ENCODE data around the gene SP5. TPM values are rescaled to one million over a fixed set of nuclear protein-coding genes. Genes with fewer than 3 reads are reported as not detected.

The SP5 gene
- total RNA-seq, 1 donor from 2014 or later, result 3.1 TPM

DNA sequence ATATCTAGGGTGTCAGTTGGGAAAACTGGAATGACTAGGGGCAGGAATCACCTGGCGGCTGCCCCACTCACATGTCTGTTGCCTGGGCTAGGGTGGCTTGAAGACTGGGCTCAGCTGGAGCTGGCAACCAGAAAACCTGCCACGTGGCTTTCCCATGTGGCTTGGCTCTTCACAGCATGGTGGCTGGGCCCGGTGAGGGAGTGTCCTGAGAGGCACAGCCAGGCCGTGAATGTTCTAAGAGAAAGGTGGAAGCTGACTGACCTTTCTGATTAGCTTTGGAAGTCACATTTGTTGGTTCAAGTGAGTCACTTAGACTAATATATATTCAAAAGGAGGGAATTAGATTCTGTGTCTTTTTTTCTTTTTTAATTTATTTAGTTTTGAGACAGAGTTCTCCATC lies 22.7 kb downstream of the SP5 start:
- Histone ChIP-seq H3K27me3 (ENCODE audit: control insufficient read depth in 3 of 3, insufficient read depth in 3 of 3, low read length in 3 of 3) (peaks cover 0 to 3% (median 0%) of the 10 kb centered on the region in 3 donors), H3K27ac (ENCODE audit: low read depth, low read length) (no peak overlapping the region), H3K36me3 (ENCODE audit: control insufficient read depth in 3 of 3, insufficient read depth in 3 of 3, low read length in 3 of 3) (no peaks in the 10 kb centered on the region), H3K4me3 (ENCODE audit: low read length in 3 of 3) (no peak overlapping the region), H3K4me1 (ENCODE audit: control insufficient read depth in 3 of 3, insufficient read depth in 3 of 3, low read length in 3 of 3) (no peaks in the 10 kb centered on the region), H3K9me3 (ENCODE audit: control insufficient read depth in 3 of 3, low read length in 3 of 3) (peaks cover 0 to 2% (median 0%) of the 10 kb centered on the region in 3 donors), H3K9ac (ENCODE audit: low read depth in 1 of 3, low read length in 3 of 3) (no peak overlapping the region)

DNA sequence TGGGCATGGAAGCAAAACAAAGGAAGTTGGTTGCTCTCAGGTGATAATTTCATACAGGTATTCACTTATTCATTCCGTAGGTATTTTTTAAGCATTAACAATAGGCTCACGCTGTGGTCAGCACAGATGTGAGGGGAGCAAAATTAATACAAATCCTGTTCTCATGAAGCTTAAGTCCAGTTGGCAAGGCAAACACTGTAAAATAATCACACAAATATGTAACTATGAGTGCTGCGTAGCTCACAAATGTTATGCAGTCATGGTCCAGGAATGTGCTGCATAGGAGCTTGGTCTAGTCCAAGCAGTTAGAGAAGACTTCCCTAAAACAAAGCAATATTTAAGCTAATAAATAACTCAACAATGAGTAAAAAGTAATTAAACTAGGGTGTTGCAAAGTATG lies 23.9 kb downstream of the SP5 start:
- H3K4me3 ChIP-seq (ENCODE audit: low read length in 3 of 3), result no peak overlapping the region
- H3K36me3 ChIP-seq (ENCODE audit: control insufficient read depth in 3 of 3, insufficient read depth in 3 of 3, low read length in 3 of 3), result no peaks in the 10 kb centered on the region
- peaks cover 0 to 5% (median 0%) of the 10 kb centered on the region in 3 donors for H3K27me3 ChIP-seq (ENCODE audit: control insufficient read depth in 3 of 3, insufficient read depth in 3 of 3, low read length in 3 of 3)
- H3K4me1 ChIP-seq (ENCODE audit: control insufficient read depth in 3 of 3, insufficient read depth in 3 of 3, low read length in 3 of 3), result no peaks in the 10 kb centered on the region
- peaks cover 0 to 2% (median 0%) of the 10 kb centered on the region in 3 donors for H3K9me3 ChIP-seq (ENCODE audit: control insufficient read depth in 3 of 3, low read length in 3 of 3)
- no peak overlapping the region for H3K27ac ChIP-seq (ENCODE audit: low read depth, low read length)
- H3K9ac ChIP-seq (ENCODE audit: low read depth in 1 of 3, low read length in 3 of 3), result no peak overlapping the region

DNA sequence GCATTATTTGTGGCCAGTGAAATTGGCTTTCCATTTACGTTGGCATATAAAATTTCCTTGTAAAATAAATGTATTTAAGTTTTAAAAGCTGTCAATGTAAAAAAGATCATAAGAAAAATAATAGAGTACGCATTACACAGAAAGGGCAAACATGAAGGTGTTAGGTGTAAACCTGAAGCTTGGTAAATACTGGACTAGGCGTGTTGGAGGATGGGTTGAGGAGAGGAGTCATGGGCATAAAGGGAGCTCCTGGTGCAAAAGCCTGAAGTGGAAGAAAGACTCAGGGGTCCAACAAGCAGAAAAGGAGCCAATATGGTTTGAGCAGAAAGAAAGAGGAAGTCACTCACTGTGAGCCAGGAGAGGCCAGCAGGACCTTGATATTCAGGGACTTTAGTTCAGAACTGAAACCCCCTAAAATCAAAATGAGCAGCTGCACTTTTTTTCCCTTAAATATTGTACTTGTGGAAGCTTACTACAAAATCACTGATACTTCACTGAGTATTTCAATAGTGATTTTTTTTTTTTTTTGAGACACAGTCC lies 24.4 kb downstream of the SP5 start:
- Histone ChIP-seq H3K4me3 (ENCODE audit: low read length in 3 of 3) (no peak overlapping the region), H3K27ac (ENCODE audit: low read depth, low read length) (no peak overlapping the region), H3K9ac (ENCODE audit: low read depth in 1 of 3, low read length in 3 of 3) (no peak overlapping the region)

GRCh38 chr2:170740660-170741059 lies 25.5 kb downstream of the SP5 start:
- Histone ChIP-seq H3K9me3 (ENCODE audit: control insufficient read depth in 3 of 3, low read length in 3 of 3) (peaks cover 0 to 2% (median 0%) of the 10 kb centered on the region in 3 donors), H3K4me3 (ENCODE audit: low read length in 3 of 3) (no peak overlapping the region), H3K27ac (ENCODE audit: low read depth, low read length) (no peak overlapping the region), H3K9ac (ENCODE audit: low read depth in 1 of 3, low read length in 3 of 3) (no peak overlapping the region), H3K27me3 (ENCODE audit: control insufficient read depth in 3 of 3, insufficient read depth in 3 of 3, low read length in 3 of 3) (peaks cover 0 to 6% (median 5%) of the 10 kb centered on the region in 3 donors), H3K4me1 (ENCODE audit: control insufficient read depth in 3 of 3, insufficient read depth in 3 of 3, low read length in 3 of 3) (no peaks in the 10 kb centered on the region), H3K36me3 (ENCODE audit: control insufficient read depth in 3 of 3, insufficient read depth in 3 of 3, low read length in 3 of 3) (no peaks in the 10 kb centered on the region)

More for the DNA sequence above, 24.4 kb downstream of the SP5 start:
- H3K36me3 ChIP-seq (ENCODE audit: control insufficient read depth in 3 of 3, insufficient read depth in 3 of 3, low read length in 3 of 3), result no peaks in the 10 kb centered on the region
- no peaks in the 10 kb centered on the region for H3K4me1 ChIP-seq (ENCODE audit: control insufficient read depth in 3 of 3, insufficient read depth in 3 of 3, low read length in 3 of 3)
- peaks cover 0 to 6% (median 2%) of the 10 kb centered on the region in 3 donors for H3K27me3 ChIP-seq (ENCODE audit: control insufficient read depth in 3 of 3, insufficient read depth in 3 of 3, low read length in 3 of 3)
- H3K9me3 ChIP-seq (ENCODE audit: control insufficient read depth in 3 of 3, low read length in 3 of 3), result peaks cover 0 to 2% (median 0%) of the 10 kb centered on the region in 3 donors

GRCh38 chr2:170742000-170742399 lies 26.9 kb downstream of the SP5 start:
- H3K4me3 ChIP-seq (ENCODE audit: low read length in 3 of 3), result no peak overlapping the region
- no peaks in the 10 kb centered on the region for H3K4me1 ChIP-seq (ENCODE audit: control insufficient read depth in 3 of 3, insufficient read depth in 3 of 3, low read length in 3 of 3)
- no peaks in the 10 kb centered on the region for H3K36me3 ChIP-seq (ENCODE audit: control insufficient read depth in 3 of 3, insufficient read depth in 3 of 3, low read length in 3 of 3)
- H3K9me3 ChIP-seq (ENCODE audit: control insufficient read depth in 3 of 3, low read length in 3 of 3), result peaks cover 0 to 2% (median 0%) of the 10 kb centered on the region in 3 donors
- no peak overlapping the region for H3K9ac ChIP-seq (ENCODE audit: low read depth in 1 of 3, low read length in 3 of 3)
- peaks cover 0 to 6% (median 5%) of the 10 kb centered on the region in 3 donors for H3K27me3 ChIP-seq (ENCODE audit: control insufficient read depth in 3 of 3, insufficient read depth in 3 of 3, low read length in 3 of 3)
- H3K27ac ChIP-seq (ENCODE audit: low read depth, low read length), result no peak overlapping the region

- peaks cover 3 to 6% (median 5%) of the 10 kb centered on the region in 3 donors for H3K27me3 ChIP-seq (ENCODE audit: control insufficient read depth in 3 of 3, insufficient read depth in 3 of 3, low read length in 3 of 3)
- no peak overlapping the region for H3K4me3 ChIP-seq (ENCODE audit: low read length in 3 of 3)
- no peaks in the 10 kb centered on the region for H3K36me3 ChIP-seq (ENCODE audit: control insufficient read depth in 3 of 3, insufficient read depth in 3 of 3, low read length in 3 of 3)
- no peaks in the 10 kb centered on the region for H3K4me1 ChIP-seq (ENCODE audit: control insufficient read depth in 3 of 3, insufficient read depth in 3 of 3, low read length in 3 of 3)
- no peaks in the 10 kb centered on the region for H3K9me3 ChIP-seq (ENCODE audit: control insufficient read depth in 3 of 3, low read length in 3 of 3)
- no peak overlapping the region for H3K9ac ChIP-seq (ENCODE audit: low read depth in 1 of 3, low read length in 3 of 3)
- H3K27ac ChIP-seq (ENCODE audit: low read depth, low read length), result no peak overlapping the region
Measured at GRCh38 chr2:170742896-170743529, 27.9 kb downstream of the SP5 start.

- Histone ChIP-seq H3K4me1 (ENCODE audit: control insufficient read depth in 3 of 3, insufficient read depth in 3 of 3, low read length in 3 of 3) (no peaks in the 10 kb centered on the region), H3K9me3 (ENCODE audit: control insufficient read depth in 3 of 3, low read length in 3 of 3) (no peaks in the 10 kb centered on the region), H3K36me3 (ENCODE audit: control insufficient read depth in 3 of 3, insufficient read depth in 3 of 3, low read length in 3 of 3) (no peaks in the 10 kb centered on the region), H3K9ac (ENCODE audit: low read depth in 1 of 3, low read length in 3 of 3) (no peak overlapping the region), H3K27me3 (ENCODE audit: control insufficient read depth in 3 of 3, insufficient read depth in 3 of 3, low read length in 3 of 3) (peaks cover 3 to 6% (median 5%) of the 10 kb centered on the region in 3 donors), H3K27ac (ENCODE audit: low read depth, low read length) (no peak overlapping the region), H3K4me3 (ENCODE audit: low read length in 3 of 3) (no peak overlapping the region)
Measured at GRCh38 chr2:170743530-170744239, 28.5 kb downstream of the SP5 start.

- no peak overlapping the region for H3K4me3 ChIP-seq (ENCODE audit: low read length in 3 of 3)
- no peaks in the 10 kb centered on the region for H3K36me3 ChIP-seq (ENCODE audit: control insufficient read depth in 3 of 3, insufficient read depth in 3 of 3, low read length in 3 of 3)
- no peak overlapping the region for H3K27ac ChIP-seq (ENCODE audit: low read depth, low read length)
- no peaks in the 10 kb centered on the region for H3K4me1 ChIP-seq (ENCODE audit: control insufficient read depth in 3 of 3, insufficient read depth in 3 of 3, low read length in 3 of 3)
- H3K9ac ChIP-seq (ENCODE audit: low read depth in 1 of 3, low read length in 3 of 3), result no peak overlapping the region
- H3K9me3 ChIP-seq (ENCODE audit: control insufficient read depth in 3 of 3, low read length in 3 of 3), result no peaks in the 10 kb centered on the region
- peaks cover 3 to 6% (median 5%) of the 10 kb centered on the region in 3 donors for H3K27me3 ChIP-seq (ENCODE audit: control insufficient read depth in 3 of 3, insufficient read depth in 3 of 3, low read length in 3 of 3)
Measured at GRCh38 chr2:170744248-170745002, 29.3 kb downstream of the SP5 start.

DNA sequence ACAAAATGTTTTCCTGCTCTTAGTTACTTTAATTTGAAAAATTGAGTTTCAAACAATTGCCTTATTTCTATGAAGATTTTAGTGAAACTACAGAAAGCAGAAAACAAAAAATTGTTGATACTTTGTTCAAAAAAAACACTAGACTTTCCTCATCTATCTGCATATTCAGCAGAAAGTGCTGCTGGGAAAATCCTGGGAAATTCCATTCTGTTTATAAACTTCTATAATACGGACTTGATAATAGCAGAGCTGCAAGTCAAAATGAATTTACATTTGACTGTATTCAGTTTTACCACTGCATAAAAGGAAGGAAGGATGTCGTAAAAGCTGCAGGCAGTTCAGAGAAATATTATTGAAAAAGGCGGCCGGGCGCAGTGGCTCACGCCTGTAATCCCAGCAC lies 30.2 kb downstream of the SP5 start:
- H3K9ac ChIP-seq (ENCODE audit: low read depth in 1 of 3, low read length in 3 of 3), result no peak overlapping the region
- no peaks in the 10 kb centered on the region for H3K36me3 ChIP-seq (ENCODE audit: control insufficient read depth in 3 of 3, insufficient read depth in 3 of 3, low read length in 3 of 3)
- H3K4me3 ChIP-seq (ENCODE audit: low read length in 3 of 3), result no peak overlapping the region
- H3K27me3 ChIP-seq (ENCODE audit: control insufficient read depth in 3 of 3, insufficient read depth in 3 of 3, low read length in 3 of 3), result peaks cover 3 to 6% (median 5%) of the 10 kb centered on the region in 3 donors
- no peaks in the 10 kb centered on the region for H3K9me3 ChIP-seq (ENCODE audit: control insufficient read depth in 3 of 3, low read length in 3 of 3)
- H3K4me1 ChIP-seq (ENCODE audit: control insufficient read depth in 3 of 3, insufficient read depth in 3 of 3, low read length in 3 of 3), result no peaks in the 10 kb centered on the region
- H3K27ac ChIP-seq (ENCODE audit: low read depth, low read length), result no peak overlapping the region

All from skeletal muscle tissue (tissue), 4 donors.